Fibroblast of villous mesenchyme (primary cell): ENCODE measurements around the gene OR2W1. TPM values are rescaled to one million over a fixed set of nuclear protein-coding genes. Genes with fewer than 3 reads are reported as not detected.

Experiments
- DNase-seq: peaks from one replicate; pipeline ENCODE4 v3.0.0-alpha.2; 2010; ENCODE audit warnings: low read depth
- H3K4me3 ChIP-seq: 2 replicates; pipeline ENCODE4 v1.5.1; 2011; ENCODE audit warnings: low read depth, mild to moderate bottlenecking, low read length
- total RNA-seq: library from RNA; depleted of rRNA; stranded (reverse); fragments of >200 nt; gene quantifications from 2 replicates; pipeline ENCODE4 v1.2.3, GENCODE V29; 2012
- TF ChIP-seq, protein P1 (sequence below): IDR thresholded peaks from 2 replicates; pipeline ENCODE4 v1.5.1; 2012; ENCODE audit warnings: low read depth, mild to moderate bottlenecking, low read length; ENCODE audit not compliant: insufficient read depth

Gene OR2W1
- total RNA-seq, 1 donor: not detected

GRCh38 chr6:29051680-29052079 lies 6.7 kb upstream of the OR2W1 start:
- TF ChIP-seq, protein P1, sequence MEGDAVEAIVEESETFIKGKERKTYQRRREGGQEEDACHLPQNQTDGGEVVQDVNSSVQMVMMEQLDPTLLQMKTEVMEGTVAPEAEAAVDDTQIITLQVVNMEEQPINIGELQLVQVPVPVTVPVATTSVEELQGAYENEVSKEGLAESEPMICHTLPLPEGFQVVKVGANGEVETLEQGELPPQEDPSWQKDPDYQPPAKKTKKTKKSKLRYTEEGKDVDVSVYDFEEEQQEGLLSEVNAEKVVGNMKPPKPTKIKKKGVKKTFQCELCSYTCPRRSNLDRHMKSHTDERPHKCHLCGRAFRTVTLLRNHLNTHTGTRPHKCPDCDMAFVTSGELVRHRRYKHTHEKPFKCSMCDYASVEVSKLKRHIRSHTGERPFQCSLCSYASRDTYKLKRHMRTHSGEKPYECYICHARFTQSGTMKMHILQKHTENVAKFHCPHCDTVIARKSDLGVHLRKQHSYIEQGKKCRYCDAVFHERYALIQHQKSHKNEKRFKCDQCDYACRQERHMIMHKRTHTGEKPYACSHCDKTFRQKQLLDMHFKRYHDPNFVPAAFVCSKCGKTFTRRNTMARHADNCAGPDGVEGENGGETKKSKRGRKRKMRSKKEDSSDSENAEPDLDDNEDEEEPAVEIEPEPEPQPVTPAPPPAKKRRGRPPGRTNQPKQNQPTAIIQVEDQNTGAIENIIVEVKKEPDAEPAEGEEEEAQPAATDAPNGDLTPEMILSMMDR: no peak
- DNase-seq: no peak
- no peak overlapping the region for H3K4me3 ChIP-seq

DNA sequence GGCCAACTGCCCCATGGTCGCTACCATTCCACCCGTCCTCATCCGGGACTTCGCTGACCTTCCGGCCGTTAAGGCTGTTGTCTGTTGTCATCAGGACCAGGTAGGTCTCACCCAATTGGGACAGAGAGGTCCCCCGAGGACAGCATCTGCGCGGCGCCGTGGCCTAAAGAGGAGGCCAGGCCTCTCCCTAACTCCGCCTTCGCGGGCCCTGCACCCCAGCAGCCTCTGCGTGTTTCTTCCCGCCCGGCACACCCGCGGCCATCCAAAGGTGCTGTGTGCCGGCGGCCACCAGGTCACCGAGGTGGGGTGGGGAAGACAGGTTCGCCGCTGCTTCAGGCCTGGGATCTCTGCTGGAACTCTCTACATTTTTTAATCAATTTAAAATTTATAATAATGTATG lies 9.0 kb downstream of the OR2W1 start:
- DNase-seq: no peak
- H3K4me3 ChIP-seq: no peak overlapping the region
- TF ChIP-seq, protein P1: no peak

- DNase-seq: no peak
- TF ChIP-seq, protein P1: no peak
- H3K4me3 ChIP-seq: no peak overlapping the region
These were observed 16.2 kb downstream of the OR2W1 start for GRCh38 chr6:29028821-29029220.

DNA sequence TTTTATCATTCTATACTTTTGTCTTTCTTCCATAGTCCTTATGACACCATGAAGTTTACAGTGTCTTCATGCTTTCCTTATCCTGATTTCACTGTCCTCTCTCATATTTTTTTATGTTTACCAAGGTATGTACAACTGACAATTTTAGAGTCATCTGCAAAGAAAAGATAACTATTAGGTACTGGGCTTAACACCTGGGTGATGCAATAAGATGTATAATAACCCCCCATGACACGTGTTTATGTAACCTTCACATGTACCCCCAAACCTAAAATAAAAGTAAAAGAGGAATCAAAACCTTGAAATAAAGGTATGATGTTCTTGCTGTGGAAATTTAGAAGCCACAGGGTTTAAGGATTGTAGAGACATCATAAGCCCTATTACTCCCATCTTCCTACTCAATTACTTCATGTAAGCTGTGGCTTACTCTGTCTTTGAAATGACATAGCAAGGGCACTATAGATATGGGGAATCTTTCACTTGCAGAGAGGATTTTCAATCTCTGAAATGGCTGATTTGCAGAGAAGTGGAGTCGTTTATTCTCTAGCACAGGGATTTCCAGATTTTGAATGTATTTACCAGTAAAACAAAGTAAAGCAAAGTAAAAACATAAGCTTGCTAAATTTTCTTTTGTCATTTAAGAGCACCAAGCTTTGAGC lies 18.9 kb downstream of the OR2W1 start:
- DNase-seq: no peak
- H3K4me3 ChIP-seq: no peak overlapping the region
- TF ChIP-seq, protein P1: no peak

DNA sequence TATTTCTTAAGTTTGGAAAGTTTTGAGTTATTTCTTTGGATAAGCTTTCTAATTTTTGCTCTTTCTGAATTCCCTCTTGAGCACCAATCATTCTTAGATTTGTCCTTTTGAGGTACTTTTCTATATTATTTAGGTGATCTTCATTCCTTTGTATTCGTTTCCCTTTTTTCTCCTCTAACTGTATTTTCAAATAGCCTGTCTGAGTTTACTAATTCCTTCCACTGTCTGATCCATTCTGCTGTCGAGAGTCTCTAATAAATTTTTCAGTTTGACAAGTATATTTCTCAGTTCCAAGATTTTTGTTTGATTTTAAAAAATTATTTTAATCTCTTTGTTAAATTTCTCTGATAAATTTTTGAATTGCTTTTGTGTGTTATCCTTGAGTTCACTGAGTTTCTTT lies 23.5 kb downstream of the OR2W1 start:
- no peak overlapping the region for H3K4me3 ChIP-seq
- TF ChIP-seq, protein P1: no peak
- DNase-seq: no peak

DNA sequence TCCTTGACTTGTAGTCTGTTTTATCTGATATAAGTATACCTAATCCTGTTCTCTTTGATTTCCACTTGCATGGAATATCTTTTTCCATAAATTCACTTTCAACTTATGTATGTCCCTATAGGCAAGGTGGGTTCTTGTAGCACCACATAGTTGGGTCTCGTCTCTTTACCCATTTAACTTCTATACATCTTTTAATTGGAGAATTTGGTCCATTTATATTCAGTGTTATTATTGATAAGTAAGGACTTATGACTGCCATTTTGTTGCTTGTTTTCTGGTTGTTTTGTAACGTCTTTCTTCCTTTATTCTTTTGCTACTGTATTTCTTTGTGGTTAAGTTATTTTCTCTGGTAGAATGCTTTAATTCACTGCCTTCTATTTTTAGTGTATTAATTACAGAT lies 25.3 kb downstream of the OR2W1 start:
- H3K4me3 ChIP-seq: no peak overlapping the region
- TF ChIP-seq, protein P1: no peak
- DNase-seq: no peak

GRCh38 chr6:29017428-29017802 lies 27.6 kb downstream of the OR2W1 start:
- no peak overlapping the region for H3K4me3 ChIP-seq
- TF ChIP-seq, protein P1: no peak
- DNase-seq: no peak
